GM18520 (cell line): ENCODE data around the gene TRIM59.

ENCODE experiments used
- ATAC-seq: cut with Tn5 transposase; IDR thresholded peaks from one replicate; pipeline ENCODE4 v1.9.1; 2021; ENCODE audit not compliant: unreplicated experiment

The TRIM59 gene, protein sequence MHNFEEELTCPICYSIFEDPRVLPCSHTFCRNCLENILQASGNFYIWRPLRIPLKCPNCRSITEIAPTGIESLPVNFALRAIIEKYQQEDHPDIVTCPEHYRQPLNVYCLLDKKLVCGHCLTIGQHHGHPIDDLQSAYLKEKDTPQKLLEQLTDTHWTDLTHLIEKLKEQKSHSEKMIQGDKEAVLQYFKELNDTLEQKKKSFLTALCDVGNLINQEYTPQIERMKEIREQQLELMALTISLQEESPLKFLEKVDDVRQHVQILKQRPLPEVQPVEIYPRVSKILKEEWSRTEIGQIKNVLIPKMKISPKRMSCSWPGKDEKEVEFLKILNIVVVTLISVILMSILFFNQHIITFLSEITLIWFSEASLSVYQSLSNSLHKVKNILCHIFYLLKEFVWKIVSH

DNA sequence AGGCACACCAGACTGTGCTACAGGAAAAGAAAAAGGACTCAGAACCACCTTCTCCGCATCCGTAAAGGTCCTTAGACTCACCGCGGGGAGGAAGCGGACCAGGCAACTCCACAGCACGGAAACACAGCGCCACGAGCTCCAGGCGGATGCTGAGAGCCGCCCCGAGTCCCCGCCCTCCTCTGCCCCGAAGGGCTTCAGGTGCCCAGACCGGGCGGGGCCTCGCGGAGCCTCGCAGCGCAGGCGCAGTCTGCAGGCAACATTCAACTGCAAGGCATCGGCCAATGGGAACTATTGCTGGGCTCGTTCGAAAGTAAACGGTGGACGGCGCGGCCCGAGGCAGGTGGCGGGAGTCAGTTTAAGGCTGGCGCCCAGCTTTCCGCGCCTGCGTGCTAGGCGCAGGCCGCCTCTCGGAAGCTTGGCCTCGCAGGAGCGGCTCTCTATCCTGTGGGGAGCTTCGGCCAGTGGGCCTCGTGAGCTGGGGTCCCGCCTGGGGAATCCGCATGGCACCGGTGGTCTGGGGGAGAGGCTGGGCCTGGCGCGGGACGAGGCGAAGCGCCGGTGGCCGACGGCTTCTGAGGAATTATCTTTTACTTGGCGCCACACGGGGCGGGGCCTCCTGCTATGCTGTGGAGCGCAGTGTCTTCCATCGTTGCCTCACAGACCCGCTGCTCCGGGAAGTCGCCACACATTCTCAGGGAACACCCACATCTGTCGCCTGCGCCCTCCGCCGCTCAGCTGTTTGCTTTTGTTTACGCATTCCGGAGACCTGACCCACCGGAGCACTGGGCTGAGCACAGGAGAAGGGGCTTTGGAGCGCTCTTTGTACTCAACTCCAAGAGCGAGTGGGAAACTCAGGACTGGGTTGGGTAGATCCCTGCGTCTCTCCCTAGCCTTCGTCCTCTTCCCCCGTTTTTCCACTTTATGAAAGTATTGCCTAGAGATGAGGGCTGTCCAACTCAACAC, at the start of gene TRIM59:
Gene TRIM59 (minus strand): TSS at position 151 of the 963 bp plus-strand sequence. CDS start 10,603 bp downstream, outside the sequence.
- ATAC-seq = peak; percentile 94

DNA sequence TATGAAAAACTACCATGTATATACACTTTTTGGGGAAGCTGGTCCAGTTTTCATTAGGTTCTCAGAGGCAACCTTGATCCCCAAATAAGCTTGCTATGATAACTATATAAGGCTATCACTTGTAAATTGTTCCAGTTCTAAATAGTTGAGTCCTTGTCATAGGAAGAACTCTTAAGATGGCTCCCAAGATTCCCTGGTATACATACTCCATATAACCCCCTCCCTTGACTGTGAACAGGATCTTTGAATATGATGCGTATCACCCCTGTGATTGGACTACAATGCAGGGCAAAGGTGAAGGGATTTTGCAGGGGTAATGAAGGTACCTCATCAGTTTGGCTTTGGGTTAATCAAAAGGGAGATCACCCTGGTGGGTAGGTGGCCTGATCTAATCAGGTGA, 48.6 kb upstream of the TRIM59 start:
- ATAC-seq = no peak

DNA sequence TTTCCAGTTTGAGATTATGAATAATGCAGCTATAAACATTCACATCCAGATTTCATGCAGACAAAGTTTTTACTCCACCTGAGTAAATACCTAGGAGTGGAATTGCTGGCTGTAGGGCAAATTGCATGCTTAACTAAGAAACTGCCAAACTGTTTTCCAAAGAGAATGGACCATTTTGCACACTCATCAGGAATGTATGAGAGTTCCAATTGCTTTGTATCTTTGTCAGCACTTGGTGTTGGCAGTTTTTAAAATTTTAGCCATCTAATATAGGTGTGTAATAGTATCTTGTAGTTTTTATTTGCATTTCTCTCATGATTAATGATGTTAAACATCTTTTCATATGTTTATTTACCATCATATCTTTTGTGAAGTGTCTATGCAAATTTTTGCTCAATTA, 40.6 kb upstream of the TRIM59 start:
- ATAC-seq = no peak

DNA sequence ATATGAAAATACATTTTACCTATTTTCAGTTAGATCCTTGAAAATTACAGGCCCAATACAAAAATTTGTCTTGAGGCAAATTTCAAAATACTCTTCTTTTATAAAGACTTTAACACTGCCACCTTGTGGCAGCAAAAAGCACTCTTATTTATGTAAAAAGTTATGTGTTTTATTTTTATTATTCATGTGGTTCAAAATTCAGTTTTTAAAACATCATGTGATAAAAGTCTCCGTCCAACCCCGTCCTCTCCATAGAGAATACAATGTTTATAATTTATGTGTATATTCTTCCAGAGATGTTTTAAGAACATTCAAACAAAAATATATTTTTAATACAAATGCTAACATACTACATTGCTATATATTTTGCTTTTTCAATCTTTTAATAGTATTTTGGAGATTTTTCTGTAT, 36.9 kb upstream of the TRIM59 start:
- ATAC-seq = no peak

DNA sequence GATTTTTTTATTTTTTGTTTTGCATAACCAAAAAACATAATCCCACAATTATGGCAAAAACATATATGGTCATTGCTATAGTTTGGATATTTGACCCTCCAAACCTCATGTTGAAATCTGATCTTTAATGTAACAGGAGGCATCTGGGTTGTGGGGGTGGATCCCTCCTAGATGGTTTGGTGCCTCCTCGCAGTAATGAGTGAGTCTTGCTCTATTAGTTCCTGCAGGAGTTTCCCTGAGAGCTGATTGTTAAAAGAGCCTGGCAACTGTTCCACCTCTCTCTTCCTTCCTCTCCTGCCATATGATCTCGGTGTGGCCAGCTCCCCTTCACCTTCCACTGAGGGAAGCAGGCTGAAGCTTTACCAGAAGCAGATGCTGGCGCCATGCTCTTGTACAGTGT, 33.2 kb upstream of the TRIM59 start:
- ATAC-seq = no peak

DNA sequence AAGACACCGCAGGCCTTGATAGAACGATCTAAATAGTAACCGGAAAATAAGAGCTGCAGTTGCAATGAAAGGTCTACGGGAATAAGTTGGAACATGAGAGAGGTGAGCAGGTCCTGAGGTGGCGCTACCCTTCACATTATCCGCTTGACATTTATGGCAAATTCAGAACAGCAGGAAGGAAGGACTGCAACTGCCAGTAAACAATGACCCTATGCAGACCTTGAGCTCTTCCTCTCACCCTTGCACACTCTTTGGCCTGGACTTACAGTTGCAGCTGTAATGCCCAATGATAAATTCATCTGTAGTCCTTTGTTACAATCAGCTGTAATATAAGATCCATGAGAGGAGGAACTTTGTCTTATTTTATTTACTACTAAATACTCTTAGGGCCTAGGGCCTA, 32.3 kb upstream of the TRIM59 start:
- ATAC-seq = no peak

DNA sequence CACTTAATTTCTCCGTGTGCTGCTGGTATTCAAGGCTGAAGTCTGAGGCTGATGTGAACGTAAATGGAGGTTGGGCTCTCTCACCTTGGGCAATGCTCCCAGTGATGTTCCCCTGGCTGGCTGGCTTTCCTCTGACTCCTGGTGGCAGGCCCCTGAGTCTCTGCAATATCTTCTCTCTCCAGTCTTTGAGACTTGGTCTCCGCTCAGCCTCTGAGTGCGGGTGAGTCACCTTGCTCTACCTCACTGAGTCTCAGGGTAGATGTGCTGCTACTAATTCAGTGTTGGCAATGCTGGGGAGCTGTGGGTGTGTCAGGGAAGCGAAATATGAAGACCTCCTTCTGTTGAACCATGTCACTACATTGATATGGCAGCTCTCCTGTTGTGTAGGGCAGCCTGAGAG, 31.3 kb upstream of the TRIM59 start:
- ATAC-seq = no peak

DNA sequence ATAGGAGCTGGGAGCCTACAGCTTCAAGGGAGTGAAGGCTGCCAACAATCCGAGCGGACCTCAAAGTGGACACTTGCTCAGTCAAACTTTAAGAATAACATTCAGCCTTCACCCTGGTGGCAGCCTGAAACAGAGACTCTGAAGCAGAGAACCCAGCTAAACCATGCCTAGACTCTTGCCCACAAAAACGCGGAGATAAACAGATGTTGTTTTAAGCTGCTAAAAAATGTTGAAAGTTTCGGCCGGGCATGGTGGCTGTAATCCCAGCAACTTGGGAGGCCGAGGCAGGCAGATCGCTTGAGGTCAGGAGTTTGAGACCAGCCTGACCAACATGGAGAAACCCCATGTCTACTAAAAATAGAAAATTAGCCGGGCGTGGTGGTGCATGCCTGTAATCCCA, 29.8 kb upstream of the TRIM59 start:
- ATAC-seq = no peak

DNA sequence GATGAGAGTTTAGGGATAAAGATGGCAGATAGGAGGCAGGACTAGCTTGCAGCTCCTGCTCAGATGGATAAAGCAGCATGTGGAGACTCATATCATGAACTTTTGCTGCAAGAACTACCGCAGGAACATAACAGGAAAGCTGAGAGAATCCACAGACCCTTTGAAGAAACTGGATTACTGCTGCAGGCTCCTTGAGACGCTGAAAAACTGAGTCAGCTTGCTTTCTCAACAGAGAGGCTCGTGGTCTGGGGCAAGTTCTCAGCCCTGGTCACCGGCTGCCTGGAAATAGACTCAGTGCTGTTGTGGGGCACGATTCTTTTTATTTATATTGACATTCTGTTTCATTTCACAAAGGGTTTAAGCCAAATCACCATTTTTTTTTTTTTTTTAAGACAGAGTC, 28.8 kb upstream of the TRIM59 start:
- no peak for ATAC-seq

DNA sequence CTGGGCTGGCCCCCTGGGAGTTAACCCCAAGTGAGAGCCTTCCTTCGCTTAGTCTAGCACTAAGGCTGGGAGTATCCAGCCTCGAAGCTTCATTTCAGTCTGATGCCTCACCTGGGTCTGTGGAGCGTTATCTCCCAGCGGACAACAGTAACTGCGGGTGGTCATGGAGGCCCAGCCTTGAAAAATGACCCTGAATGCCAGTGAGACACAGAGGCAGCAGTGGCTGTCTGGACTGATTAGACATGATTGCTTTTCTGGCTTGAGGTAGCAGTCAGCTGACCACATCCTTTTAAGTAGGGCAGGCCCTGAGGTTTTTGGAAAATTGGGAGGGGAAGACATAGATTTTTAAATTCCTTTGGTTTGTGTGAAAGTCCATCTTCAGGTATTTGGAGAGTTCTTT, 28.2 kb upstream of the TRIM59 start:
- no peak for ATAC-seq

DNA sequence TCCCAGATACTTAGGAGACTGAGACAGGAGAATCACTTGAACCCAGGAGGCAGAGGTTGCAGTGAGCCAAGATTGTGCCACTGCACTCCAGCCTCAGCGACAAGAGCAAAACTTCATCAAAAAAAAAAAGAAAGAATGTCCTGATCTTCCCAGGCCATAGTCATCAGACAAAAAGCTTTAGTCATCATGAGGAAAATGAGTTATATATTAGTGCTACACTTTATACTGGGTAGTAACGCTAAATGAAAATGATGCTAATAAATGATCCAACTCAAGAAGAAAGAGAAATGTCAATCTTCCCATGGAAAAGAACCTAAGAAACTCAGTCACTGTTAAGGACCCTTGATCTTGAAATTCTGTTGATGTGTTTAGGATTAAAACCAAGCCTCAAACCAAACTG, 26.3 kb upstream of the TRIM59 start:
- ATAC-seq = no peak

DNA sequence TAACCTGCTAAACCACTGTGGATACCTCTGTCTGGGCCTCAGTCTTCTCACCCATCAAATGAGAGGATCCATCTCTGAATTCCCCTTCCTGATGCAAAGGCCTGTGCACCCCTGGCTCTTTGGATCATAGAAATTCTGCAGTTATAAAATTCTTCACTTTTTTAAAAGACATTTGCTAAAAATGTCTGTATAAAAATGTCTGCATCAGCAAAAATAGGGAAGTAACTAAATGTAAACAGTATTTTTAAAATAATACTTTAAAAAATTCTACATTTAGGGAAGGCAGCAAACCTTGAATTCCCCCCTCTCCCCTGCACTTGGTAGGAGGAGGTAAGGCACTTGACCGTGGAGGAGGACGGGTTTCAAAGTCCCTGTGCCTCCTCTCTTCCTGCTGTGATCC, 25.6 kb upstream of the TRIM59 start:
- no peak for ATAC-seq

DNA sequence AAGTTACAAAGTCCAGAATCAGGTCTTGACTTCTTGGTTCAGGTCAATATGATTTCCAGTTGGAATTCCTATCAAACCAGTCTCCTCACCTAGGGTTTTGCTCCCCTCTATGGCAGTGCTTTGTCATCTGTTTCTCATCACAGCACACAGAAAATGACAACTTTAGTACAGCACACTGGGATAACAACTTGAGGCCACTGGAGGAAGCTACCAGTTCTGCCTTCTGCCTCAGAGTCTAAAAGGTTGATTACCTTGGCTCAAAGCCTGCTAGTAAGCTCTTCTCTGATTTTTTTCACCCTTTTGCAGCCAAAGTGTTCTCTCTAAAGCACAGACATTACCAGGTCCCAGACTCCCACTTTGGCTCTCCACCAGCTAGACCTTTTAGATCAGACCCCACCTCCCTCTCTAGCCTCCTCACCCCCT, 24.8 kb upstream of the TRIM59 start:
- ATAC-seq = no peak

DNA sequence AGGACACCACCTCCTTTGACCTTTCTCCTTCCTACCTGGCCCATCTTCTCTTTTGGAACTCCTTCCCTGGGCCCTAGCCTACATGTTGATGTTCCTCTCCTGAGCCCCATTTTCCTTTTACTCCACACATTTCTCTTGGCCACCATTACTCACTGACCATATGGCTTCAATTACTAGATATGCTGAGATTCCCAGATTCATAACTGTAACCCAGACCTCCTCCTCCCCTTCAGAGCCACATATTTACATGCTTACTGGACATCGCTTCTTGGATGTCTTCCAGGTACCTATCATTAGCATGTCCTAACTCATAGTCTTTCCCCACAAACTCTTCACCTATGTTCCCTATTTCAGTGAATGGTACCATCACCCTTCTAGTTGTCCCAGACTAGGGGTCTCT, 24.4 kb upstream of the TRIM59 start:
- ATAC-seq = no peak

DNA sequence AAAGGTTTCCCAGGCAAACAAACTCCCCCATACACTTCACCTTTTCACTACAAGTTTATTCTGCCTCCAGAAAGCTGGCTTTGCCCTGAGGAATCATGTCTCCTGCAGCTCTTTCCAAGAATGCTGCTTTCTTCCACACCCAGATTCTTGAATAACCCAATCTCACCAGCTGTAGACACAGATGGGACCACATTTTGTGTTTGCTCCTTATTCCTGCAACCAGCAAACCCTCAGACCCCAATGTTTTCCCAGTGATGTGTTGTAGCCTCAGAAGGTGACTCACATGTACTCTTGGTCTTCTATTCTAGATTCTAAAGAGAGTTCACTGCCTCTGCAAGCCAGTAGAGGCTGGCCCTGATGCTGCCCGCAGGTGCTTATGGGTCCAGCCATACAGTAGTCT, 23.6 kb upstream of the TRIM59 start:
- ATAC-seq = no peak

DNA sequence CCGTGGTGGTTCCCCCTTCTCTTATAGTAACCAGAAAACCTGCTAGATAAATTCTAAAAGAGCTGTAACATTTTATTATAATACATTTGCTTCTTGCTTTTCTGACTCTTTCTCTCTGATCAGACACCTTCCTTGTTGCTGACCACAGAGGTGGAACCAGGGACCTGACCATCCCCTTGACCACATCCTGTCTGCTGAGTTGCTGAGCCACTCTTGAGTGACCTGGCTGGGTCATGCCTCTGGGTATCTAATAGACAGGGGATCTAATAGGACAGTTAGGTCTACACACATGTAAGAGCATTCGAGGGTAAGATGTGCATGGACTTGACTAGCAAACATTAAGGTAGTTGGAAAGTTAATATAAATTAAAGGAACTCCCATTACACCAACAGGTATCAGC, 22.8 kb upstream of the TRIM59 start:
- ATAC-seq = peak; percentile 69

DNA sequence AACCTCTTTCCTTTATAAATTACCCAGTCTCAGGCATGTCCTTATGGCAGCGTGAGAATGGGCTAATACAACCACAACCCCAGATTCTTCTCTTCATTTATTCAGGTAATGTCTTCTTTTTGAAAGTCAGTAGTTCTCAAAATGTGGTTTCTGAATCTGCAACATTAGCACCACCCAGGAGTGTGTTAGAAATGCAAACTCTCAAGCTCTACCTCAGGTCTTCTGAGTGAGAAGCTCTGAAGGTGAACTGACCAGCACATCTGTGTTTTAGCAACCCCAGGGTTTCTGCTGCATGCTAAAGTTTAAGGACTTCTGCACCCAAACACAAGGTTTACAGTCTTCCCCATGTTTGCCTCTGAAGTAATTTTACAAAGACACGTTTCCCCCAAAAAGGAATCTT, 22.3 kb upstream of the TRIM59 start:
- peak; percentile 35 for ATAC-seq

DNA sequence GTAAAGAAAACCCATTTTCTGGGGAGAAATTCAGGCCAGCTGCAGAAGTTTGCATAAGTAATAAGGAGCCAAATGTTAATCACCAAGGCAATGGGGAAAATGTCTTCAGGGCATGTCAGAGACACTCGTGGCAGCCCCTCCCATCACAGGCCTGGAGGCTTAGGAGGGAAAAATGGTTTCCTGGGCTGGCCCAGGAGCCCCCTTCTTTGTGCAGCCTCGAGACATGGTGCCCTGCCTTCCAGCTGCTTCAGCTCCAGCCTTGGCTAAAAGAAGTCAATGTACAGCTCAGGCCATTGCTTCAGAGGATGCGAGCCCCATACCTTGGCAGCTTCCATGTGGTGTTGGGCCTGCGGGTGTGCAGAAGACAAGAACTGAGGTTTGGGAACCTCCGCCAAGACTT, 20.6 kb upstream of the TRIM59 start:
- ATAC-seq = no peak

DNA sequence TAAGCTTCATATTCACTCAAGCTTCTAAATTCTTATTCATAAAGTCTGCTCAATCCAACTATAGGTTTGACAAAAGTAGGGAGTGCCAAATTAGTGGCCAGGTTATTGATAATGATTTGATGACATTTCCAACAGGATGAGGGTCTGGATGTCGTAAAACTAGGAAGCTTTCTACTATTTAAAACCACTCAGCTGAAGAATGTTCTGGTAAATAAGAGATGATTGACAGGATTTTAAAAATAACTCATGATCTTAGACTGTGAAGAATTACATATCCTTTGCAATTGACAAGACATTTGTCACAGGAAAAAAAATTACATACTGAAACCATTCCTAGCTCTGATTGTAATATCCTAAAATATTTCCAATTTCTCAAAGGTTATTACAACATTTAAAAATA, 15.4 kb upstream of the TRIM59 start:
- no peak for ATAC-seq

DNA sequence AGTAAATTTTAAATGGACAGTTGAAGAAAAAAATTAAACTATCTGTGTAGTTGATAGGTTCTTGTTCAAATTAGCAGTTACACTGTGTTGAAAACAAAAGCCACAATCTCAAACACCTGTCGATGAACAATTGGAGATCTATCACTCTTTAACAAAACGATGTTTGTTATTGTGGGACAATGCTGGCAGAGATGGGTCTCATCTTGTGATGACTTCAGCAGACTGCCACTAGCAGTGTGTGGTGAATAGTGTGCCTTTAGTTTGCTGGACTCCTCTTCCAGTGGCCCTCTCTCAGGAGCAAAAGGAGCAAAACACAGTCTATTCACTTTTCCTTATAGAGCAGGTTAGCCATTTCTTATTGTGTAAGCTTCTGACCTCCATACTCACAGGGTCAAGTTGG, 14.7 kb upstream of the TRIM59 start:
- ATAC-seq = no peak

DNA sequence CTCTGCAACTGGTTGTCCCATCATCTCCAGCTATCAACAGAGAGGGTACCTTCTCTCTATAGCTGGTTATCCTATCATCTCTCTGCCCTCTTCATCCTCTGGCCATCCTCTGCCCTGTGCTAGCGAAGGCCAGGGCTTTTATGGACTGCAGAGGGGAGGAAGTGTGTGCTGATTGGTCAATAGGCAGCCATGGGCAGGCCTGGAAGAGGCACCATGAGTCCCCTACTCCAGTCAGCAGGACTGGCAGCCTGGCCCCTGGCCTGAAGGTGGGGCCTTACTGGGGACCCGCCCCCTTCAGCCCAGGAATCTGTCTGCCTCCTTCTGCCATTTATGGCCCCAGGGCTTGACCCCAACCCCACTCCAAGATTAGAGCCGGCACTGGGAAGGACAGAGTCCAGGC, 10.4 kb upstream of the TRIM59 start:
- ATAC-seq = no peak

DNA sequence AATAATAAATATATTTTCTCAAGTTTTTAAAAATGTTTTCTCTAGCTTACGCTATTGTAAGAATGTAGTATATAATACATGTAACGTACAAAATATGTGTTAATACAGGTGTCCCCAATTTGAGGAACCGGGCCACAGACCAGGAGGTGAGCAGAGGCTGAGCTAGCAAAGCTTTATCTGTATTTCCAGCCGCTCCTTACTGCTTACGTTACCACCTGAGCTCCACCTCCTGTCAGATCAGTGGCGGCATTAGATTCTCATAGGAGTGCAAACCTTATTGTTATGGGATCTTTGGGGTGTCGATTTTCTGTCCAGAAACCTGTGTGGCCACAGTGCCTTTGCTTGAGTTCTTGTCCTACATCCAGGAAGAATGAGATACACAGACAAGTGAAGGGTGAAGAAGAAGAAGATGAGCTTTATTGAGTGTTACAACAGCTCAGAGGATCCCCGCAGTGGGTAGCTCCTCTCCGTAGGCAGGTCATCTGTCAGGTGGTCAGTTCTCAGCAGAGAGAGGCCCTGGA, 9.9 kb upstream of the TRIM59 start:
- no peak for ATAC-seq
